ENCODE measurements around the gene KIF21B. TPM values are rescaled to one million over a fixed set of nuclear protein-coding genes. Genes with fewer than 3 reads are reported as not detected.

KIF21B gene
- total RNA-seq, 2 donors from 2014 or later, result 2.6 to 2.9 TPM

DNA sequence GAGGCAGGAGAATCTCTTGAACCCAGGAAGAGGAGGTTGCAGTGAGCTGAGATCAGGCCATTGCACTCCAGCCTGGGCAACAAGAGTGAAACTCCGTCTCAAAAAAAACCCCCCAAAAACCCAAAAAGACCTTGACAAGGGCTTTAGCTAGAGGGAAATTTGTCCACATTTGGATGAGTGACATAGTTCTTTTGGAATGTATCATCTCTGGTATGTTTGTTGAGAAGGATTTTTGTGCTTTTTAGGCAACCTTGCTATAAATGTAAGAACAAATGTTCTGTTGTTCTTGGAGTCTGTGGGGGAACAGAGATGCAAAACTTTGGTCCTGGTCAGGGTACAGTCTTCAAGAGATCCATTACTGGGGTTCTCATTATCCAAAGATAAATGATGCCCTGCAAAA is 99.9 kb downstream of the KIF21B start:
- intact Hi-C loops (cut with DNase I), result no loop called here
- no peak for DNase-seq (ENCODE audit: low spot score)

DNA sequence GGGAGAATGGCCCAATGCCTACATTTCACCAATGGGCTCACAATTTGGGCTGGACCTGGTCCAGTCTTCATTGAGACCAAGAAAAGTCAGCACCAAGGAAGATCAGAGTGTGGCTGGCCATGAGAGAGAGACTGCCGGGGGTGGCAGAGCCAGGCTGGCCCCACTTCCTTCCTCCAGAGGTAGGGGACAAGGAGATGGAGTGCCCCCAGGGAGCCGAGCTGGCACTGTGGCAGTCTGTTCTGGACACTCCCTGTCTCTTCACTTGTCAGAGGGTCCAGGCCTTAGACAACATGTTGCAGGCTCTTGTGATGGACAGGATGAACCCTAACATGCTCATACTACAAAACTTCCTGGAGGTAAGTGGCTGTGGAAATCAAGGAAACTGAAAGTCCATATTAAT is 101.1 kb downstream of the KIF21B start:
- no peak for DNase-seq (ENCODE audit: low spot score)
- intact Hi-C loops (cut with DNase I), result no loop called here

DNA sequence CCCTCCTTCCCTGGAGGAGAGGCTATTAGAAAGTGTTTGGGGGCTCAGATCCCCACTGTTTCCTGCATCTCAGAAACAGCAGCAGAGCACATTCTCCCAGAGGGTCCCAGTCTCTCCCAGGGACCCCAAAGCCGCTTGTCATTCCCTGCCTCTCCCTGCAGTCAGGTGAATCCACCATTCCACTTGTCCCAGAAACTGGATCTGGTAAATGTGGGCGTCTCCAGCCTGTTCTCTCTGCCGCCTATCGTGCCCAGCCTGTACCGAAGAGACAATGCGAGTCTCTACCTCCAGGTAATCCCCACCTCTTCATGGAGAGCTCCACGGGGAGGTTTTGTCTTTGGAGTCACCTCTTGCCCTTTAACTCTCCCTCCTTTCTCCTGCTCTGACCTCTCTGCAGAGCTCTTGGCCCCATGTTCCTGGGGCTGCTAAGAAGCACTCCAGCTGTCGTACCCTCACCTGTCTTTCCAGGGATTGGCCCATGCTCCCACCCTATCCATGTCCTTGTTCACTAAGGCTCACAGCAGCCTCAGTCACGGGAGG is 101.9 kb downstream of the KIF21B start:
- DNase-seq (ENCODE audit: low spot score), result no peak
- intact Hi-C loops (cut with DNase I), result no loop called here

Other genes with a start within 250 kb of the KIF21B start
- not detected for gene GPR25, start 150.7 kb downstream of the KIF21B start, total RNA-seq
- gene INAVA, start 128.8 kb downstream of the KIF21B start, total RNA-seq, result under 1 TPM; 0.29 to 0.51 TPM
- under 1 TPM; 0.05 to 0.14 TPM for gene CACNA1S, start 88.7 kb upstream of the KIF21B start, total RNA-seq
- gene ASCL5, start 103.5 kb upstream of the KIF21B start, total RNA-seq, result not detected
- gene TMEM9, start 130.8 kb upstream of the KIF21B start, total RNA-seq, result 10 to 100 TPM; 35.5 to 54.9 TPM
- gene IGFN1, start 167.1 kb upstream of the KIF21B start, total RNA-seq, result 1 to 10 TPM in 1 of 2 donors, under 1 TPM in 1; 0.90 to 3.4 TPM

Data from posterior vena cava (tissue), 2 donors.